Suppressor macrophage treated with lipopolysaccharide for 1 hour (primary cell): ENCODE results near the gene TMEM45A.
"Not testable (repeated sequence)": the region's sequence is repeated elsewhere in the genome, so short reads cannot be mapped to it uniquely, and the experiment has no call there.

ENCODE experiments used
- DNase-seq, 3 donors: peaks; one replicate each; pipeline ENCODE4 v3.0.0-alpha.2; 2020 to 2022

The TMEM45A gene

DNA sequence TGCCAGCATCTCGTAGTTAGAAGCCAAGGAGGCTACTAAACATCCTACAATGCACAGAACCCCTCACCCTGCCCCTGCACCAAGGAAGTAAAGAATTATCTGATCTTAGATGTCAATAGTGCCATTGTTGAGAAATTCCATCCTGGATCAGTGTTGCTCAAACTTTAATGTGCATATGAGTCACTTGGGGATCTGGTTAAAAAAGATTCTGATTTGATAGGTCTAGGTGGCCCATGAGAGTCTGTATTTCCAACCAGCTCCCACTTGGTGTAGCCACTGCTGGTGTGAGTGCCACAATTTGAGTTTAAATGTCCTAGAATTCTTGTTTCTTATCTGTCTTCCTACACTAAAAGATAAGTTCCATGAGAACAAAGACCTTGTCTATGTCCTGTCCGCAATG, 43.7 kb downstream of the TMEM45A start:
- no peak for DNase-seq

DNA sequence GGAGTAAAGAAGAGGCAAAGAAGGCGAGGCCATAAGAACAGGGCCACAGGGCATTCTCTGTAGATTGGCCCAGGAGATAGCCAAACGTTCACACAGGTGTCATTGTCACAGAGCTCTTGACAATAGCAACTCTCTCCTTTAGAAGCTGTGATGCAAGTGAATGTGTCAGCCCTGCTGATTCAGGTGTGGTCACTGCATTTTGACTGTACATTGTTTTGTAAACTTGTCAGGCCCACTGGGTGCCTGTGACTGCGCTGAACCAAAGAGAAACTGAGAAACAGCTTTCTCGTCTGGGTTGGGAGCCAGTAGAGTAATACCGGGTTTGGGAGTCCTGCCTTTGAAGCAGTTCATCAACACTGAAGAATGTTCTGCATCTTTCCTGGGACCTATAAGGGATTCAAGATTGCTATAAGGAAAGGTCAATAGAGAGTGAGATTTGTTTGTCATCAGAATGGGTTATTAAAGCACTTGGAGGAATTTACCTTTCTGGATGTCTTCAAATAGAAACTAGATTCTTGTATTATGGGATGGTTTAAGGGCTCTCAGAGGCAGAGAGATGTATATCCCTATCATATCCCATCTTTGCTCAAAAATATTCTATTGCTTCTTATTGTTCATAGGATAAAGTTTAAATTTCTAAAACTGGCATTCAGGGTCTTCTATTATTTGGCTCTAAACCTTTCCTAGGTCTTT, 45.4 kb downstream of the TMEM45A start:
- no peak for DNase-seq

DNA sequence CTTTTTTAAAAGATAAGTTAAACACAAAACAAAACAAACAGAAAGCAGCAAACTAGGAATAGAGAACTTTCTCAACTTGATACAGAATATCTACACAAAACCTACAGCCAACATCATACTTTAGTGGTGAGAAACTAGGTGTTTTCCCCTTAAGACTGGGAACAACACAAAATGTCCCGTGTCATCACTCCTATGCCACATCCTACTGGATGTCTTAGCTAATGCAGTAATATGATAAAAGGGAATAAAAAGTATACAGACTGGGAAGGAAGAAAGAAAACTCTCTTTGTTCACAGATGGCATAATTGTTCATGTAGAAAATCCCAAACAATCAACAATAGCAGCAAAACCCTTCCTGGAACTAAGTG, 45.9 kb downstream of the TMEM45A start:
- peak in 2 of 3 donors; percentile 13 to 38 for DNase-seq

DNA sequence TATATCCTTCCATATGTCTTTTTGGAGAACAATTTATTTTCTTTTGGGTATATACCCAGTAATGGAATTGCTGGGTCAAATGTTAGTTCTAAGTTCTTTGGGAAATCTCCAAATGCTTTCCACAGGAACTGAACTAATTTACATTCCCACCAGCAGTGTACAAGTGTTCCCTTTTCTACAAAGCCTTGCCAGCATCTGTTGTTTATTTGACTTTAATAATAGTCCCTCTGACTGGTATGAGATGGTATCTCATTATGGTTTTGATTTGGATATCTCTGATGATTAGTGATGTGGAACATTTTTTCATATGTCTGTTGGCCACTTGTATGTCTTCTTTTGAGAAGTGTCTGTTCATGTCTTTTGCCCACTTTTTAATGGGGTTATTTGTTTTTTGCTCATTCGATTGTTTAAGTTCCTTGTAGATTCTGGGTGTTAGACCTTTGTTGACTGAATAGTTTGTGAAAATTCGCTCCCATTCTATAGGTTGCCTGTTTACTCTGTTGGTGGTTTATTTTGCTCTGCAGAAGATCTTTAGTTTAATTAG, 48.4 kb downstream of the TMEM45A start:
- no peak for DNase-seq

DNA sequence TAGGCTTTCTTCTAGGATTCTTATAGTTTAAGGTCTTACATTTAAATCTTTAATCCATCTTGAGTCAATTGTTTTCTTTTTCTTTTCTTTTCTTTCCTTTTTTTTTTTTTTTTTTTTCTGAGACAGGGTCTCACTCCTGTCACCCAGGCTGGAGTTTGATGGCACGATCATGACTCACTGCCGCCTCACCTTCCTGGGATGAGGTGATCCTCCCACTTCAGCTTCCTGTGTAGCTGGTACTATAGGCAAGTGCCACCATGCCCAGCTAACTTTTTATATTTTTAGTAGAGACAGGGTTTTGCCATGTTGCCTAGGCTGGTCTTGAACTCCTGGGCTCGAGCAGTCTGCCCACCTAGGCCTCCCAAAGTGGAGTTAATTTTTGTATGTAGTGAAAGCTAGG, 49.0 kb downstream of the TMEM45A start:
- DNase-seq = not testable (repeated sequence)

DNA sequence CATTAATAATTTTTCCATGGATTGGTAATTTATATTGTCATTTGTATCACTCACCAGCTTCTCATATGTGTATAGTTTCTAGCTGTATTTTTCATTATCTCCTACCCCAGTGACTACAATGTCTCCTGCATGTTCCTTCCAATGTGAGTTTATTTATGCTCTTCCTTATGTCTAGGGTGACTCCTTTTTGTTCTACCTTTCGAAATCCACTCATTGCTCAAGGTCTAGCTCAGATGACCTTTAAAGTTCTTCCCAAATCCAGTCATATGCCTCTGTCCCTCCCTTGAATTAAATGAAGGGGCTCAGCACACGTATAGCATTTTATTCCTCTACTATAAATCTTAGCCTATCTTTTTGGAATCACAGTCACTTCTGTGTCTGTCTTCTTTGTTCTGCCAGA, 53.0 kb downstream of the TMEM45A start:
- peak; percentile 10 to 43 (median 34) for DNase-seq

DNA sequence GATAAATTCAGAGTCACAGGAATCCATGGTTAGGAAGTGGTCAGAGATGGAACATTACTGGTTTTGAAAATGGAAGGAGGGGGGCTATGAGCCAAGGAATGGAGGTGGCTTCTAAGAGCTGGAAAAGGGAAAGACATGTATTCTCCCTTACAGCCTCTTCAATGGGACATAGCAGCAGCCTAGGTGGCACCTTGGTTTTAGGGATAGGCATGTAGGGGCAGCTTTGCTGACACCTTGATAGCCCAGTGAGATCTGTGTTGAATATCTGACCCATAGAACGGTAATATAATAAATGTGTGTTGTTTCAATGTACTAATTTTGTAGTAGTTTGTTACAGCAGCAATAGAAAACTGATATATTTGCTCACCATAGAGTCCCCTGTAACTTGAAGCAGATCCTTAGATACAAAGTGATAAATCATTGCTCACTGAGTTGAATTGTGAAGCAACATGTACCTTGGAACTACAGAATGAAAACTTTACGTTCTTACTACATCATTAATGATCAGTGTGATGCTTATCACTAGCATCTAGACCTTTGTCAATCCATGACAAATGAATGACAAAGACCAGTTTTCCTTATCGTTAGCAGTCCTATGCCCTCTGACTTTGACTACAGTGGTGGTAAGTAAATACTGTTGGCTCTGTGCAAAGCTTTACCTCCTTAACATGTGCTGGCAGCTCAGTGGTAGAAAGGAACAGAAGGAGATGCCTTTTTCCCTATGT, 53.8 kb downstream of the TMEM45A start:
- DNase-seq = no peak

DNA sequence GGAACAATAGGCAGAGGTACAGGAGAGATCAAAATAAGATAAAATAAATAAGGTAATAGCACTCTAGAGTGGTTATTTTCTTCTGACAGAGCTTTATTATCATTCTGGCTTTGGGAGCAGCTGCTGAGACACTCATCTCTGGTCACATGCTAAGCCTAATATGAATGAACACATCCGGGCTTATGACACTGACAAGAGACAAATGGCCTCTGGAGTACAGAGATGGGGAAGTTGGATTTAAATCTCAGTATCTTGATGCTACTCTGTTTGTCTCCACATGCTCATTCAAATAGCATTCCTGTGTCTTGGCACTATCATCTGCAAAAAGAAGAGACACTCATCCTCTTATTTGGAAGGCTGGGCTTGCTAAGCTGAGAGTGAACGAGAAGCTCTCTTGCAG, 55.6 kb downstream of the TMEM45A start:
- peak in 2 of 3 donors; percentile 7 to 18 for DNase-seq

DNA sequence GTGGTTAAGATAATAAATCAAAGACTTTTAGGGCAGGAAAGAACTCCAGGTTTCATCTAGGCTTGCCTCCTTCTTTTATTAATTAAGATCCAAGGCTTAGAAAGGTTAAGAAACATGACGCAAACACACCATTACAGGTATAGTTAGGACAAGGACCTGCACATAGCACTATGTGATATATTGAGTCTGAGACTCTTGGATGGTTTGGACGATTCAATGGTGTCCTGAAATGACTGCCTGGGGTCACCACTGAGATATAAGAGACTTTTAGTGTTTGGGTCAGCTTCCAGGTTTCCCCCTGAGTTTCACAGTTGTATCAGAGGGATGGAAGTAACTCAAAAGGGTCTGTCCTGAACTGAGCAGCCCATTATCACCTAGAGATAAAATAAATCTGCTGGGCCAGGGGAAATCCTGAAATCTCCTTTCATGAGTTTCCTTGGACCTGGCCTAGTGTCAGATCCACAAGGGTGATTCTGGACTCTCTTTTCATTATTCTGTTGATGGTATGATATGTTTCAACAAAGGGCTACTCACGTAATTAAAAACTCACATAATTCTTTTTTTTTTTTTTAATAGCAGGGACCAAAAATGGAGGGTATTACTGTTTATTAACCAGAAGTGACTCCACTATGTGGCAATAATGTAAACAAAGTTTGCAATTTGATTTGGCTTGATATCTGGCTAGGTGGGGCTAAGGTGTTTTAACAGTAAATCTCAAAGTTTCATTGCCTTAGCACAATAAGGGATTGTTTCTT, 61.4 kb downstream of the TMEM45A start:
- no peak for DNase-seq

DNA sequence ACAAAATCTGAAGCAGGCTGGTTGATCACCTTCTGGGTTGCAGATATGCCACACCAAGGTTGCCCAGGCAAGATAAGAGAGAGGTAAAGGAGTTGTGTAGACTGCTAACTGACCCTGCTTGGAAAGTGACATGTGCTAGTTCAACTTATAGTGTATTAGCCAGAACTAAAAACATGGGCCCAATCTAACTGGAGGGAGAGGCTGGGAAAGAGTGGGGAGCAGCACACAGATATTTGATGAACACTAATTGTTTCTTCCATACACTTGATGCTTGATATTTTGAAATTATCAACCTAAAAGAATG, 61.9 kb downstream of the TMEM45A start:
- no peak for DNase-seq

DNA sequence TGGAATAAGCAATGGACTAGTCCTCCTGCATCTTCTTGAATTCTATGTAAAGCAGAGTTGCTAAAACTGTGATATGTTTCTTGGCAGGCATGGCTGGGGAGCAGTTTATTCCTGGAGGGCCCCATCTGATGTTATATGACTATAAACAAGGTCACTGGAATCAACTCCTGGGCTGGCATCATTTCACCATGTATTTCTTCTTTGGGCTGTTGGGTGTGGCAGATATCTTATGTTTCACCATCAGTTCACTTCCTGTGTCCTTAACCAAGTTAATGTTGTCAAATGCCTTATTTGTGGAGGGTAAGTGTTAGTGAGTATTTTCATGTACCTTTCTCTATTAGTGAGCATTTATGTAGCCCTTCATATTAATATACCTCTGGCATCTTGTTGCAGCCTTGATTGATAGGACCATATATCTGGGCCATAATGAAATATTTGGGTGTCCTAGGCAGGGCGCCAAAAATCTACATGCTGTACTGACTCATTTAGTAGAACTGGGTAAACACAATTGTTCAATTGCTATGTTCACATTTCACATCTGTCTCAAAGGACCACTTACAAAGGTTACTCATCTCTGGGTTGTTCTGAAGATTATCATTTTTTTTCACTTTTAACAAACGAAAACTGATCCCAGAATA, 64.4 kb downstream of the TMEM45A start:
- no peak for DNase-seq

DNA sequence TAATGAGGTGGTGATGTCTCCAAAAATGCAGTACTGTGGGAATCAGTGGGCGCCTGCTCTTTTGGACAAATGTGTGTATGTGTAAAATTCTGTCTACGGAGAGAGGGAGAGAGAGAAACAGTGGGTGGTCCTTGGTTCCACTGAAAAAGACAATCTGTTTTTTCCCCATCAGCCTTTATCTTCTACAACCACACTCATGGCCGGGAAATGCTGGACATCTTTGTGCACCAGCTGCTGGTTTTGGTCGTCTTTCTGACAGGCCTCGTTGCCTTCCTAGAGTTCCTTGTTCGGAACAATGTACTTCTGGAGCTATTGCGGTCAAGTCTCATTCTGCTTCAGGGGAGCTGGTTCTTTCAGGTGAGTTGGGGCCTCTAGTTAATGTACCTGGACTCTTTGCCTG, 65.8 kb downstream of the TMEM45A start:
- DNase-seq = no peak

DNA sequence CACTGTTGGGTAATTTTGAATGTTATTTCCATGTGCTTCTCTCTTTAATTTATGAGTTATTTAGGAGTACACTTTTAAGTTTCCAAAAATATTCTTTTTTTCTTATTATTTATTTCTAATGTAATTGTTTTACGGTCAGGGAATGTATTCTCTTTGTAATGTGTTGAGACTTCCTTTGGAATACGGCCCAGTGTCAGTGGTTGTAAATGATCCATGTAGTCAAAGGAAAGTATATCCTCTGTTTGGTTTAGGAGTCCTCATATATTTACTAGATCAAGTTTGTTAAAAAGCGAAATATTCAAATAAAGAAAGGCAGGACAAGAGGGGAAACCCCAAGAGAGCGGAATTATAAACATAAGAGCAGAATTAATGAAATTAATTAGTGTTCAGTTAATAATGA, 68.0 kb downstream of the TMEM45A start:
- no peak for DNase-seq

DNA sequence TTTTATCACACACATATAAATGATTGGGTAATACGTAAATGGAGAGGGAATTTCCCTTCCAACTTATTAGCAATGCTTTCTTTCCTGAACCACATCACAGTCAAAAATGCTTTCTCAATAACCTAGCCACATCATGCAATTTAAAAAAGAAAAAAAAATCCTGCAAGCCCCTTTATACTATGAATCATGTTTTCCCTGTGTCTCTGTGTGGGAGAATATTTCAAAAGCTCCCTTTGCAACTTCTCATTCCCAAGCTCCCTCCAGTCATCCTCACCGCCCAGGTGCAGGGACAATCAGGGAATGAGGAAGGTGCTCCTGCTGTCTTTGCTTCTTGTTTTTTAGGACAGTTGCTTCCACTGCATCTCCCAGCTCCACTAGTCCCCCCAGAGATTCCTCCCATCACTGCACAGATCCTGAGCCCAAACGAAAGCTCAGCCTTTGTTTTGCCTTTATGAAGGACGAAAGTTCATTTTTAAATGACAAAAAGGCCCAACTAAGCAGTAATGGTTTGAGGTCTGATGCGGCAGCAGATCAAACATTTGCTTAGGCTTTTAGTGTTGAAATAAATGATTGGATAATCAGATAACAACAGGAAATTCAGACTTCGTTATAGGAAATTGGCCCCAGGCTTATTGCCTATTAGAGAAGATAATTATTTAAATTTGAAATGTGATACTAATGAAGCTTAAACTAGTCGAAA, 69.2 kb downstream of the TMEM45A start:
- peak; percentile 59 to 90 (median 79) for DNase-seq

DNA sequence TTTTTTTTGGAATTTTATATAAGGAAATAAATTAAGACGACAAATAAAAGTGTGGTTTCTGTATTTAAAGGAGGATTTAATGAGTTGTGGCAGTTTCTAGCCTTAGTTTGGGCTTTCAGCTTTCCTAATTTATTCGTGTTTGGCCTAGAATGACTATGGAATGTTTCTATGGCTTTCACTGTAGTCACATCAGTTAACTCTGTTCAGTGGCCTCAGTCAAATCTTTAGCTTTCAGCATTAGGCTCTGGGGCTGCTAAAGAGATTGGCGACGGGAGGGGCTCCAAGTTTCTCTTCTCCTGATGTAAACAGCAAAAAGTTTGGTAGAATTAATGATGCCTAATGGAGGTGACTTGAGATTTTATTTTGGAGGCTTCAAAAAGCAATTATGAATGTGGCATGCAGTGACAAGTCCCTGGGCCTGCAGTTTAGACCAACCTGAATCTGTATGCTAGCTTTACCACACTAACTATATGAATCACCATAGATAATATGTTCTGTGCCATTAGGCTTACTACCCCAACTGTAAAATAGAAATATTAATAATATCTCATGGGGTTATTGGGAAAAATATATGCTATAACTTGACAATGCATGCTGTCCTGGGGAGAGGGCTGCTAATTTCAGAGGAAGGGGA, 69.9 kb downstream of the TMEM45A start:
- DNase-seq = no peak

DNA sequence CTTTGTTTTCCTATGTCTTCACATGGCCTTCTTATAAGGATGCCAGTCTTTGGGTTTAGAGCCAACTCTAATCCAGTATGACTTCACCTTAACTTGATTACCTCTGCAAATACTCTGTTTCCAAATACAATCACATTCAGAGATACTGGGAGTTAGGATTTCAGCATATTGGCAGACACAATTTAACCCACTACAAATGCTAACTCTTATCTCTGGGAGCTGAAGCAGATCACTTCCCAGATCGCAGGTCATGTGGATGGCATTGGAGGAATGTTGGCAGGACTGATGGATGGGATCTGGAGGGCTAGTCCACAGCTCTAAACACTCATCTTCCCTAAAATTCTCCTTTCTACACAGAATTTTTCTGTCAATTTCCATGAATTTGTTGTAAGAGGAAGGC, 70.8 kb downstream of the TMEM45A start:
- no peak for DNase-seq

DNA sequence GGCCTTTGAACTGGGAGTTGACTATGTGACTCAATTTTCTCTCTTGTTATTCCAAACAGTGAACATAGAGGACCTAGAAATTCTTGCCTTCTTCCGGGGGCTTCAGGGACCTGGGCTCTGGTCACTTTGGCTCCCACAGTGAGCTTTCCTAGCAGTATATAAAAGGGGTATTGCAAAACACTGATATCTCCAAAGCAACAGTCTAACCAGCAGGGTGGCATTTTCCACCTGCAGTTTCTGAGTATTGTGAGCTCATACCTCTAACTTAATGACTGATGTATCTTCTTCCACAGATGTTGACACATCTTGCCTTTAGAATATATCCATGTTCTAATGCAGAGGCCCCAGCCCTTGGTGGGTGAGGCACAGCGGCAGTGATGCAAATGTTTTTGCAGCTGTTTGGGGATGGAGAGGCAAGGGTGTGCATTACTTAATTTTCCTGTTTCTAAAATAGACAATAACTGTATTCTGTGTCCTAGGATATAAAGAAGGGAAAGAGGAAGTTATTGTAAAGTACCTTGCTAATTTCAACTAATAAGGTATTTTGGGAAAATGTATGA, 71.3 kb downstream of the TMEM45A start:
- DNase-seq = no peak

DNA sequence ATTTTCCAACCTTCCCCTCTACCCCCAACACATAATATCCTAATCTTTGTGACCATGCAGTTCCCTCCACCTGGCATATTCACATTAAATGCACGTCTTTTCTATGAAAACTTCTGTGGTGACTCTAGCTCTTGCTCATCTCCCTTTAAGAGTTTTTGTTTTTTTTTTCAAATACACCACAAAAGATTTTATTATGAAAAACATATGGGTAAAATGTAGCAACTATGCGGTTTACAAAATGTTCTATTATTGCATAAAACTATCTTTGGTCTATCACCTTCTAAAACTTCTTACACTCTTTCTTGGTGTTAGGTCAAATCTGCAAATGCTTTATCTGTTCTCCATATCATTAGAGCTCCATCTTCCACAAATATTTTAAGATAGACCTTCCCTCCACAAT, 78.4 kb downstream of the TMEM45A start:
- DNase-seq = no peak

DNA sequence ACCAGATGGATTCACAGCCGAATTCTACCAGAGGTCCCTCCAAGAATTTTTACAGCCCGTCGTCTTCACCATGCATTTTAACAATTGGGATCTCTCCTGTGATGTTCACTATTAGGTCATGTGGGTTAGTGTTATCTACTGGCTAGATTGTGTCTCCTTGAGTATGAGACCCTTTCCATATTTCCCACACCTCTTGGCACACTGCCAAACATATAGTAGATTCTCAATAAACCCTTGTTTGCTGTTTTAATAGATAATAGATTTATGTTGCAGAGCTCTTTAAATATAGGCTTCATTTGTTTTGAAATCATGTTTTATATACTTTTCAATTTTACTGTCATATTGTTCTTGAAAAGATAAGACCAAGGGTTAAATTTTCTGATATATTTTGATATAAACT, 82.1 kb downstream of the TMEM45A start:
- no peak for DNase-seq

DNA sequence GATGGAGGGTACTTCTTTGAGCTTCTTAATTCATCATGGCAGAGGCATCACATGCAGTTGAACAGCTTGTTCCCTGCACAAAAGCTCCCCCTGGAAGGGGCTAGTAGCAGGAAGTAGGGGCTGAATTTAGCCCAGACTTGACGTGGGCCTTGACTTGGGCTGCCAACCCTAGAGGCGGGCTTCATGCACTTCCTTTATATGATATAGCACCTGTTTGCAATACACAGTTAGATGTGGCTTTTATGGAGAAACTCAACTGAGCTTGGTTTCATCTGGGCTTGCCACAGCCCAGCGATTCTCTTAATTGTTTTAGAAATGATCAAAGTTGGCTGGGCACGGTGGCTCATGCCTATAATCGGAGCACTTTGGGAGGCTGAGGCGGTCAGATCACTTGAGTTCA, 83.3 kb downstream of the TMEM45A start:
- DNase-seq = no peak

DNA sequence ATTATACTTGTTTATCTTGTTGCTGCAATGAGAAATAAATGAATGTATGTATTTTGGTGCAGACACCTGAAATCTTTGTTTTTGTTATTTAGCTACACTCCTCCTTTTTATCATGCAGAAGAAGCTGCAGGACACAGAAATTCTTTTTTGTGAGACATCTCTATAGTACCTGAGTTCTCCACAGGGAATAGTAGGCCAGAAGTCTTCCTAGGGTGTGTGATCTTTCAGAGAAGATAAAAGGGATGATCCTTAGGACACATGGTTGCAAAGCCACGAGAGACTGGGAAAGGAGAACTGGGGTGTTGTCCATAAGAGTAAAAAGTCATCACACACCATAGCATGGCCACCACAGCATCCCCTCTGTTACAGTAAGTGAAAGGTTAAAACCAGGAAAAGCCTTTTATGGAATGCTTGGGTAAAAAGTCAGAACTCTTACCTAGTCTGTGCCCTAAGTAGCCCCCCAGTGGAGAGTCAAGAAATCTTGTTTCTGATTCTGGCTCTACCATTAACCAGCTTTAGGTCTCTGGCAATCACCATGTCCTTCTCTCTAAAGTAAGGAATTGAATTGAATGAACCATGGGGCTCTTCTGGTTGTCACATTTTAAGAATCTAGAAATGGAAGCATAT, 85.1 kb downstream of the TMEM45A start:
- no peak for DNase-seq
